IPS-NIHi7 (cell line): ENCODE data around the gene SLC4A3.
"Not testable (repeated sequence)": the region's sequence is repeated elsewhere in the genome, so short reads cannot be mapped to it uniquely, and the experiment has no call there.

Experiments
- DNase-seq: peaks from one replicate; pipeline ENCODE4 v3.0.0; 2012; ENCODE audit warnings: mixed read lengths; ENCODE audit errors: extremely low spot score

Gene SLC4A3

DNA sequence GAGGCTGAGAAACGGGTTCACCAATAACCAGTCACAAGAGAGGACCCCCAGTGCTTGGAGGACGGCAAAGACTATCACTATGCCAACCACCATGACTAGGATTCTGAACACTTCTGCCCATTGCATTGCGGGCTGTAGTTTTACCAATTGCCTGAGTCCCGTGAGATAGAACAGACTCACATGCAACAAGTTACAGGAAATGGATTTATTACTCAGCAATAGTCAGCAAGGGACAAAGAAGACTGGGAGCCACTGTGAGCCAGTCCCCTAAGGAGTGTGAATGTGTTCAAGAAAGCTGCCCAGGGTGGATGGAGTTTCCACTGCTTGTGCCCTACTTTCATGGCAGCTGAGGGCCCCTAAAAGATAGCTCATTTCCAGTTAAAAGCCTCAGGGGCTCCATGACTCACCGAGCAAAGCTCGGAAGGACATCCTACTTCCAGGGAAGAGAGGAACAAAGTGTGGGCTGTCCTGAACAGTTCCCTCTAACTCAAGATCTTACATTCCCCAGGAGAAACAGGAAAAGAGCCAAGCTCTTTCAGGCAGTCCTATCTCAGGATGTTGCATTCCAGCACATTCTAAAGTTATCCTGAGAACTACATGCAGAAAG, 54.4 kb downstream of the SLC4A3 start:
- DNase-seq, result no peak

DNA sequence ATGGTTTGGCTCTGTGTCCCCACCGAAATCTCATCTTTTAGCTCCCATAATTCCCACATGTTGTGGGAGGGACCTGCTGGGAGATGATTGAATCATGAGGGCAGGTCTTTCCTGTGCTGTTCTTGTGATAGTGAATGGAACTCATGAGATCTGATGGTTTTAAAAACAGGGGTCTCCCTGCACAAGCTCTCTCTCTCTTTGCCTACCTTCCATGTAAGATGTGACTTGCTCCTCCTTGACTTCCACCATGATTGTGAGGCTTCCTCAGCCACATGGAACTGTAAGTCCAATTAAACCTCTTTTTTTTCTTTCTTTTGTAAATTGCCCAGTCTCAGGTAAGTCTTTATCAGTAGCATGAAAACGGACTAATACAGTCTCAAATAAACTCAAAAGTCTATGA, 56.0 kb downstream of the SLC4A3 start:
- not testable (repeated sequence) for DNase-seq

DNA sequence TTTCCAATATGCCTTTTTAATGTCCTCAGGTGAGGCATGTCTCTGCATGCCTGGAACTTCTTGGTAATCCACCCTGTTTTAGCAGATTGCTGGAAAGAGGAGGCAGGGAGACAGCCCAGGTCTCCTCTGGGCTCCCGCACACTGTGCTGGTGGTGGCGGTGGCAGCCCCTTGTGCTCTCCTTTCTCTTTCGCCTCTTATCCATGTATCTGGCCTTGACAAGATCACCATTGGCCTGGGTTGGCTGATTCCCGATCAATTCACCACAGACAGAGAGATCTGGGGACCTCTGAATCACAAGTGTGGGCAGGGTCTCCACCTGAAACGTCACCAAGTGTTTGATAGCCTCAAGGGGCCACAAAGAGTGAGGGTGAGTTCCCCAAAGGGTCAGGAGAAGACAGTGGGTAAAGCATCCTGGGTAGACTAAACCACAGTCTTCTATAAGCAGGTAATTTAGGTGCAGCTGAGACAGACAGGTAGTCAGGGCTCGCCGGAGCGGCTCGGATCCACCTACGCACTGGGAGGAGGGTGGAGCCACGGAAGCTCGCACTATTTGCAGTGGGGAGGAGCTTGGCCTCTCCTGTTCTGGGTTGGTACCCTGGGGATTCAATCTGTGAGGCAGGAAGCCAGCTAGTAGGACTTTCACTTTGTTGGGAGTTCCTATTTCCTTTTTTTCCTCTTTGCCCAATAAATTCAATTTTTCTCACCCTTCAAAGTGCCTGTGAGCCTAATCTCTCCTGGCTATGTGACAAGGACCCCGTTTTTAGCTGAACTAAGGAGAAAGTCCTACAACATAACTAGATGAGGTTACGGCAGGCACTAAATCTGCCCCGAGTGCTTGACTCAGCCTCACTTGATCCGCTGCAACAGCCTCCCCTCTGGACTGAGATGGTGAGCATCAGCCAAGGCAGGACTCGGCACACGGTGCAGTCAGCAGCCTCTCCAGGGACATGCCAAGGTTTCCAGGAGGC, 57.6 kb downstream of the SLC4A3 start:
- peak; percentile 86 for DNase-seq

DNA sequence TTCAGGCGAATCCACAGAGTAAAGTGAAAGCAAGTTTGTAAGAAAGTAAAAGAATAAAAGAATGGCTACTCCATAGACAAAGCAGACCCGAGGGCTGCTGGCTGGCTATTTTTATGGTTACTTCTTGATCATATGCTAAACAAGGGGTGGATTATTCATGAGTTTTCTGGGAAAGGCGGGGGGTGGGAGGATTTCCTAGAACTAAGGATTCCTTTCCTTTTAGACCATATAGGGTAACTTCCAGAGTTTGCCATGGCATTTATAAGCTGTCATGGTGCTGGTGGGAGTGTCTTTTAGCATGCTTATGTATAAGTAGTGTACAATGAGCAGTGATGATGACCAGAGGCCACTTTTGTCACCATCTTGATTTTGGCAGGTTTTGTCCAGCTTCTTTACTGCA, 59.8 kb downstream of the SLC4A3 start:
- no peak for DNase-seq

DNA sequence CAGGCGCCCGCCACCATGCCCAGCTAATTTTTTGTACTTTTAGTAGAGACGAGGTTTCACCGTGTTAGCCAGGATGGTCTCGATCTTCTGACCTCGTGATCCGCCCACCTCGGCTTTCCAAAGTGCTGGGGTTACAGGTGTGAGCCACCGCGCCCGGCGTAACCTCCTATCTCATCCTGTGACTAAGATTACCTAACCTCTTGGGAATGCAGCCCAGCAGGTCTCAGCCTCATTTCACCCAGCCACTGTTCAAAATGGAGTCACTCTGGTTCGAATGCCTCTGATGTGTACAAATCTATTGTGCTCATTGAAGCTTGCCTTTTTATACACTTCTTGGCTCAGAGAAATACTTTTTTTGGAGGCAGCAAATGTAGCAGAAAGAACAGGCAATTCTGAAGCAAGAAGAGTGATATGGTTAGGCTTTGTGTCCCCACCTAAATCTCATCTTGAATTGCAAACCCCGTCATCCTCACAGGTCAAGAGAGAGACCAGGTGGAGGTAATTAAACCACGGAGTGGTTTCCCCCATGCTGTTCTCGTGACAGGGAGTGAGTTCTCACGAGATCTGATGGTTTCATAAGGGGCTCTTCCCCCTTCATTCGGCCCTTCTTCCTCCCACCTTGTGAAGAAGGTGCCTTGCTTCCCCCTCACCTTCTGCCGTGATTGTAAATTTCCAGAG, 60.6 kb downstream of the SLC4A3 start:
- no peak for DNase-seq

DNA sequence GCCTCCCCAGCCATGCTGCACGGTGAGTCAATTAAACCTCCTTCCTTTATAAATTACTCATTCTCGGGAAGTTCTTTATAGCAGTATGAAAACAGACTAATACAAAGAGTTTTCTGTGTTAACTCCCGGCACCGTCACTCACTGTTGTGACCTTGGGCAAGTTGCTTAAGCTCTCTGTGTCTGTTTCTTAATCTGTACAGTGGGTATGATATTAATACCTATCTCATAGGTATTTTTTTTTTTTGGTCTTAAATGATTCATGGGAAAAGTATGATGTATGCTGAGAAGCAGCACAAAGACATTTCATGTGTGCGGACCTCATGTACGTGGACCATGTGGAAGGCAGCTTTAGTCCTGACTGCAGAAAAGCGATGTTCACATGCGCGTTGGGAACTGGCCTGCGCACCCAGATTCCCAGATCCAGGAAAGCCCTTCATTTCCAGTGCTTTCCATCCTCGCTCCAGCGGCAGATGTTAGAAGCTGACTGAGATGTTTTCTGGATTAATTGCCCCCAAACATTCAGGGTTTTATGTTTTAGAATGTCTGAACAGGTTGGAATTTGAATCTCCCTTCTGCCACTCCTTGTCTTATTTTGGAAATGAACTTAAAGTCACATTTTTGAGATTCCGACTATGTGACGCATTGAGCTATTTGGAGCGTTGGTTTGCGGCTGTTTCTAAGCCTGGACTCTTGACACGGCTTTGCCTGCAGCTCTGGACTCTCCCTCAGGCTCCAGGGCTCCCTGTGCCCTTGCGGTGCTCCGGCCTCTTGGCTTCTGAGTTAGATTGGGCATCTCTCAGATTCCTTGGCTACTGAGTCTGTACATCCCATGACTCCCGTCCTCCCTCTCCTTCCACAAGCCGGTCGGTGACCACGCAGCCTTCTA, 61.4 kb downstream of the SLC4A3 start:
- DNase-seq, result no peak

DNA sequence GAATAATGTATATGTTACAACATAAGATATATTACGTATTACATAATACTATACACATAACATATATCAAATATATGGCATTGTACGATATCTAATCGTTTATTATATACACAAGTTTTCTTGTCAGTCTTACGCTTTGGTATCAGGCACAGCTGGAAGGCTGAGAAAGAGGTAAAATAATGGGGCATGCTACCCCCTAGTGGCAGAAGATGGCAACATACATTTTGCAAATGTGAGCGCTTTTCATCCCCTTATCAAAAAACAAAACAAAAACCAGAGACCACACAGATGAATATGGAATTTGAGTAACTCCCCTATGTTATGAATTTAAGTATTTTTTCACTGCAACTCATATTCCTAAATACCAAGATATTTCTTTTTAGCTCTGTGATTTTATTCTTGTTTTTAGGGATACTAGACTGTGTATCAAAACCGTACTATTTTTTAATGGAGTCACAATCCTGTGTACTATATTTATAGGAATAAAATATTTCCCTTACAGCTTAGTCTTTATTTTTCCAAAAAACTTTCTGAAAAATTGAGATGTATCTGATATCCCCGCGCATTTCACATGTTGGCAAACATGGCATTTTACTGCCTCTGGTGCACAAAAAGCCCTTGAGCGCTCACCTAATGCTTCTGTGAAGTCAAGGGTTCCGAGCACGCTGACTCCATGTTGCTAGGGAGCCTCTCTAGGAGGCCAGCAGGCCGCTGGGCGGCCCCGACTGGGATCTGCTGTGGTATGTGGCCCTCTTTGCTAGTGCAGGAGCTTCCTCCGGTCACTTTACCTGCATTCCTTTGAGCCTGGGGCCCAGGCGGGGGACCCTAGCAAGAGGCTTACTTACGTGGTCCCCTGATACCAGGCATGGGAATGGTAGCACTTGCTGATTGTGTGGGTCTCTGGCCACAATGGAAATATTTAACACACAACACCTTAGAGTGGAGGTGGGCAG, 62.5 kb downstream of the SLC4A3 start:
- DNase-seq, result peak; percentile 61

DNA sequence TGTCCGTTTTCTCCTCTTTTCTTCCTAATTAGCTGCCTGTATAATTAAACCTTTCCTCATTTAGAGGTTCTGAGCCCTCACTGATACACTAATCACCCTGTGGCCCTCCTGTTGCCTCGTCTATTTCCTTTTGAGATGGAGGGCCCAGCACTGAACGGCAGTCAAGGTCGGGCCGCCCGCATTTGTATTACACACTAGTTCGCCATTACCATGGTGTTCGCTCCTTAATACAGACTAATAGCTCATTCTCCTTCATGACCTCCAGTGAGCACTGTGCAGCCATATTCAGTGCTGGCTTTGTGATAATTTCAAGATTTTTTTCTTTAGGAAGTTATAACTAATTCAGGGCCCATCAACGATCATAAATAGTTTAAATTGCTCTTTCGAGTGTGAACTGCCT, 64.1 kb downstream of the SLC4A3 start:
- DNase-seq, result no peak
